Progenitor cell of endocrine pancreas (in vitro differentiated cells): Measurements from ENCODE around the gene SYT12. TPM values are rescaled to one million over a fixed set of nuclear protein-coding genes. Genes with fewer than 3 reads are reported as not detected.
A peak's percentile ranks its signal among the peaks of the same experiment; 100 is the strongest.

ENCODE experiments used
- DNase-seq: peaks from one replicate; pipeline ENCODE4 v3.0.0; 2021; ENCODE audit warnings: low spot score; ENCODE audit not compliant: unreplicated experiment
- H3K27ac Mint-ChIP-seq: 2 replicates; pipeline ENCODE4 v1.8.0; 2021; ENCODE audit warnings: mild to moderate bottlenecking, moderate library complexity, mixed read lengths
- H3K27me3 Mint-ChIP-seq: 2 replicates; pipeline ENCODE4 v1.8.0; 2021; ENCODE audit warnings: mixed read lengths
- H3K36me3 Mint-ChIP-seq: 2 replicates; pipeline ENCODE4 v1.8.0; 2022; ENCODE audit warnings: mixed read lengths; ENCODE audit not compliant: insufficient read depth
- H3K4me1 Mint-ChIP-seq: 2 replicates; pipeline ENCODE4 v1.8.0; 2021; ENCODE audit warnings: low read depth, mixed read lengths
- H3K4me3 Mint-ChIP-seq: 2 replicates; pipeline ENCODE4 v1.8.0; 2021; ENCODE audit warnings: low read depth, mild to moderate bottlenecking, moderate library complexity, mixed read lengths
- H3K9me3 Mint-ChIP-seq: 2 replicates; pipeline ENCODE4 v1.8.0; 2021; ENCODE audit warnings: low read depth, mixed read lengths
- long read RNA-seq: library from polyadenylated mRNA; unstranded; transcript quantifications from one replicate; pipeline ENCODE4 v2.0.0, GENCODE V29; 2020
- total RNA-seq: library from RNA; stranded (reverse); gene quantifications from 2 replicates; pipeline ENCODE4 v1.2.1, GENCODE V29; 2021
- TF ChIP-seq, protein P1 (sequence below): fragments of 200-600 bp; sonication (generic); IDR thresholded peaks from one replicate; pipeline ENCODE4 v1.5.0; 2021; ENCODE audit warnings: antibody characterized with exemption, mild to moderate bottlenecking; ENCODE audit not compliant: unreplicated experiment

The SYT12 gene, protein sequence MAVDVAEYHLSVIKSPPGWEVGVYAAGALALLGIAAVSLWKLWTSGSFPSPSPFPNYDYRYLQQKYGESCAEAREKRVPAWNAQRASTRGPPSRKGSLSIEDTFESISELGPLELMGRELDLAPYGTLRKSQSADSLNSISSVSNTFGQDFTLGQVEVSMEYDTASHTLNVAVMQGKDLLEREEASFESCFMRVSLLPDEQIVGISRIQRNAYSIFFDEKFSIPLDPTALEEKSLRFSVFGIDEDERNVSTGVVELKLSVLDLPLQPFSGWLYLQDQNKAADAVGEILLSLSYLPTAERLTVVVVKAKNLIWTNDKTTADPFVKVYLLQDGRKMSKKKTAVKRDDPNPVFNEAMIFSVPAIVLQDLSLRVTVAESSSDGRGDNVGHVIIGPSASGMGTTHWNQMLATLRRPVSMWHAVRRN
- 0.20 and 0.22 TPM in 2 replicates for total RNA-seq
- long read RNA-seq: 0 reads

DNA sequence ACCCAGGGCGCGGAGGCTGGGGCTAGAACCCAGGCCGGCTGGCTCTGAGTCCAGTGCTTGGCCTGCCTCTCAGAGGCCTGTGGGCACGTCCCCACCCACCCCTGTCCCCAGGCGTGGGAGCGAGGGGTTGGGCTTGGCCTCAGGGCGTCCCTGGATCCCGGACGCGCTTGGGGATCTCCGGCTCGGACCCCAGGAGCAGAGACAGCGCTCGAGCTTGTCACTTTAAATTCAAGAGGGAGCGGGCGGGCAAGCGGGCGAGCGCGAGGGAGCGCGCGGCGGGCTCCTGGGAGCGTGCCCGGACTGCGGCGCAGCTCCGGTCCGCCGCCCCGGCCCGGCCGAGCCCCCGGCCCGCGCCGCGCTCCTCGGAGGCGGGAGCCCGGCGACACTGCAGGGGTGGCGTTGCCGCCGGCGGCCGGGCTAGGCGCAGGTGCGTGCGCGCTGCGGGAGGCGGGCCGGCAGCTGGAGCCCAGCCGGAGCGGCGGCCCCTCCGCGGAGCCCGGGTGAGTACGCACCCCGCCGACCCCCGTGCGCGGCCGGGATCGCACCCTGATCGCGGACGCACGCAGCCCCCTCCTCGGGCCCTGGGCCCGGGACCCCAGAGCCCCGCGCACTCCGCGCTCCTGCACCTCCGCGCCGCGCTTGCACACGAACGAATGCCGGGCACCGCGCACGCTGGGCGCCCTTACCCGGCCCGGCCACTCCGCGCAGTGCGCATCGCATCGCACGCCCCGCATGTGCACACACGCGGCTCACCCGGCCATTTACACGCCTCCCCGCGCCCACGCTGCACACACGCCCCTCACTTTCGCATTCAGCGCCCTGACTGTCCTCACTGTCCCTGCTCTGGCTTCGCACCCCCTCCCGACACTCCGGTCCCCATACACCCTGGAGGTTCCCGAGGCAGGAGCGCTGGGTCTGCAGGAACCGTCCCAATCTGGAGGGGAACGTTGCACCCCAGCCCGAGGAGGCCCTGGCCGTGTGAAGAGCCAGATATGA is at the start of gene SYT12:
TSS of gene SYT12 (plus strand) at position 174 of the 996 bp plus-strand sequence. CDS start 7,011 bp downstream, outside the sequence.
- no peak for DNase-seq
- Mint-ChIP-seq H3K27ac (peak within 1 kb of the TSS; percentile 49), H3K4me3 (peak within 1 kb of the TSS; percentile 71), H3K36me3 (no peaks in the 10 kb centered on the region), H3K9me3 (no peaks in the 10 kb centered on the region), H3K4me1 (no peaks in the 10 kb centered on the region), H3K27me3 (peaks cover 63% of the 10 kb centered on the region)
- TF ChIP-seq, protein P1, sequence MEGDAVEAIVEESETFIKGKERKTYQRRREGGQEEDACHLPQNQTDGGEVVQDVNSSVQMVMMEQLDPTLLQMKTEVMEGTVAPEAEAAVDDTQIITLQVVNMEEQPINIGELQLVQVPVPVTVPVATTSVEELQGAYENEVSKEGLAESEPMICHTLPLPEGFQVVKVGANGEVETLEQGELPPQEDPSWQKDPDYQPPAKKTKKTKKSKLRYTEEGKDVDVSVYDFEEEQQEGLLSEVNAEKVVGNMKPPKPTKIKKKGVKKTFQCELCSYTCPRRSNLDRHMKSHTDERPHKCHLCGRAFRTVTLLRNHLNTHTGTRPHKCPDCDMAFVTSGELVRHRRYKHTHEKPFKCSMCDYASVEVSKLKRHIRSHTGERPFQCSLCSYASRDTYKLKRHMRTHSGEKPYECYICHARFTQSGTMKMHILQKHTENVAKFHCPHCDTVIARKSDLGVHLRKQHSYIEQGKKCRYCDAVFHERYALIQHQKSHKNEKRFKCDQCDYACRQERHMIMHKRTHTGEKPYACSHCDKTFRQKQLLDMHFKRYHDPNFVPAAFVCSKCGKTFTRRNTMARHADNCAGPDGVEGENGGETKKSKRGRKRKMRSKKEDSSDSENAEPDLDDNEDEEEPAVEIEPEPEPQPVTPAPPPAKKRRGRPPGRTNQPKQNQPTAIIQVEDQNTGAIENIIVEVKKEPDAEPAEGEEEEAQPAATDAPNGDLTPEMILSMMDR: no peak

DNA sequence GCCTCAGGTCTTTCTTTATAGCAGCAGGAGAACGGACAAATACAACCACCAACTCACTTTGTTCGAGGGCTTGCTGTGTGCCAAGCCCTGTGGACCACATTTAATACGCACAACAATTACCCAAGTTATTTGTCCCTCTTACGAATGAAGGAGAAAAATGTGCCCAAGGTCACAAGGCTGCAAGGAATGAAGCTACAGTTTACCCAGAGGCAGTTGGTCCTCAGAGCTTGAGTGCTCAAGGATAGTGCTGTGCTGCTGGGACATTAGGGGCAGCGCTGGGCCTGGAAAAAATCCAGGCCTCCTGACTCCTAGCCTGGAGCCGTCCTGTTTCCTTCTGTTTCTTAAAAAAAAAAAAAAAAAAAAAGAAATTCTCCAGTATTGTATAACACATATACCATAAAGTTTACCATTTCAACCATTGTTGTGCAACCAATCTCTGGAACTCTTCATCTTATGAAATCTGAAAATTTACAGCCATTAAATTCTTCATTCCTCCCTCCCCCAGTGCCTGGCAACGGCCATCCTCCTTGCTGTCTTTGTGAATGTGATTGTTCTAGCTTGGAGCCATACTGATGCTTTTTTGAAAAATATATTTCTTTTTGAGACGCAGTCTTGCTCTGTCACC is 48.9 kb upstream of the SYT12 start:
- no peak overlapping the region for H3K27ac Mint-ChIP-seq
- no peaks in the 10 kb centered on the region for H3K9me3 Mint-ChIP-seq
- no peaks in the 10 kb centered on the region for H3K27me3 Mint-ChIP-seq
- TF ChIP-seq, protein P1: no peak
- no peaks in the 10 kb centered on the region for H3K36me3 Mint-ChIP-seq
- H3K4me1 Mint-ChIP-seq: no peaks in the 10 kb centered on the region
- no peak for DNase-seq
- no peak overlapping the region for H3K4me3 Mint-ChIP-seq

DNA sequence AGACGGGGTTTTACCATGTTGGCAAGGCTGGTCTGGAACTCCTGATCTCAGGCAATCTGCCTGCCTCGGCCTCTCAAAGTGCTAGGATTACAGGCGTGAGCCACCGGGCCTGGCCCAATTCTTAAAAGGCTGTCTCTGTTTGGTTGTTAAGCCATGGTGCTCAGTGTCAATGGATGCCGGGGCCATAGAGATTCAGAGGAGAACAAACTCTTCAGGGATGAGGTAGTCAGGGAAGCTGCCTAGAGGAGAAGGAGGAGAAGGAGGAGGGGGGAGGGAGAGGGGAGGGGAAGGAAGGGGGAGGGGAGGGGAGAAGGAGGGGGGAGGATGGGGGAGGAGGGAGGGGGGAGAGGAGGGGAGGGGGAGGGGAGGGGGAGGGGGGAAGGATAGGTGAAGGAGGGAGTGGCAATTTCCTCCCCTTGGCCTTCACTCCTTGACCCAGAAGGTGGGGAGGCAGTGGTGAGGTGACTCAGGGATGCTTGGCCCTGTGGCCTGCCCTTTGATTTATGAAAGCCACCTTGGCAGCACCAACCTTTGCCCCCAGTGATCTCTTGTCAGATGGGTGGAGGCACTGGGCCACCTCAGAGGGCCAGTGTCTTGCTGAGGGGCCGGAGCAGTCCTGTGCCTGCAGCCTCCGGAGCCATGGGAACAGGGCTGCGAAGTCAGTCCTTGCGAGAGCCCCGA is 48.1 kb upstream of the SYT12 start, which contains the start of gene C11orf86:
TSS of gene C11orf86 (plus strand) at position 581 of the 681 bp plus-strand sequence. CDS start at position 640, 59 bp downstream.
- TF ChIP-seq, protein P1: no peak
- Mint-ChIP-seq H3K4me1 (no peaks in the 10 kb centered on the region), H3K9me3 (no peaks in the 10 kb centered on the region), H3K4me3 (no peak within 1 kb of the TSS), H3K27me3 (no peaks in the 10 kb centered on the region), H3K27ac (no peak within 1 kb of the TSS), H3K36me3 (no peaks in the 10 kb centered on the region)
- DNase-seq: no peak

DNA sequence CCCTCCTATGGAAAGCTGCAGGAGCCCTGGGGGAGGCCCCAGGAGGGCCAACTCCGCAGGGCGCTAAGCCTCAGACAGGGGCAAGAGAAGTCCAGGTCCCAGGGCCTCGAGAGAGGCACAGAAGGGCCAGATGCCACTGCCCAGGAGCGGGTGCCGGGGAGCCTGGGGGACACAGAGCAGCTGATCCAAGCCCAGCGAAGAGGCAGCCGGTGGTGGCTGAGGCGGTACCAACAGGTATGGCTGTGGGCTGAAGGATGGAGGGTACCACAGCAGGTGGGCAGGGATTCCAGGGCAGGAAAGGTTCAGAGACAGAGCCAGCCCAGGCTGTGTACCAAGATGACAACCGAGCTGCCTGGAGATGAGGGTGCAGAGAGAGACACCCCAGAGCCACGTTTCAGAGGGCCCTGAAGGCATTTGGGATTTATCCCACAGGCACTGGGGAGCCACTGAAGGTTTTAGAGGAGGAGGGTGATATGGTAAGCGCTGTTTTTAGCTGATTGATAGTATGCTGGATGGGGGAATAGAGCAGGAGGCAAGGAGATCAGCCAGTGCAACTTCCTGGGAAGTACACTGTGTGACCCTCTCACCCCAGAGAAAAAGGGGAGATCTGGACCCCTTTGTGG is 47.4 kb upstream of the SYT12 start:
- TF ChIP-seq, protein P1: no peak
- Mint-ChIP-seq H3K9me3 (no peaks in the 10 kb centered on the region), H3K36me3 (no peaks in the 10 kb centered on the region), H3K4me1 (no peaks in the 10 kb centered on the region), H3K27ac (no peak overlapping the region), H3K27me3 (no peaks in the 10 kb centered on the region), H3K4me3 (no peak overlapping the region)
- DNase-seq: no peak
